Measurements from ENCODE around the gene ZNF783. TPM values are rescaled to one million over a fixed set of nuclear protein-coding genes. Genes with fewer than 3 reads are reported as not detected.
A peak's percentile ranks its signal among the peaks of the same experiment; 100 is the strongest.
"Not testable (repeated sequence)": the region's sequence is repeated elsewhere in the genome, so short reads cannot be mapped to it uniquely, and the experiment has no call there.

The ZNF783 gene
- total and polyA plus RNA-seq, 4 donors: 1.0 to 23.8 (median 15.9) TPM

- ATAC-seq (ENCODE audit: low FRiP score) (no peak), DNase-seq (no peak)
- Histone ChIP-seq H3K9me3 (ENCODE audit: control insufficient read depth, low read length) (no peaks in the 10 kb centered on the region), H3K27ac (ENCODE audit: low read depth in 1 of 2, low read length in 2 of 2) (no peak overlapping the region), H3K36me3 (ENCODE audit: control insufficient read depth in 1 of 2, insufficient read depth in 2 of 2, low read length in 1 of 2) (peaks cover 2 to 3% of the 10 kb centered on the region in 2 donors), H3K4me3 (ENCODE audit: low read length in 2 of 2) (no peak overlapping the region), H3K4me1 (ENCODE audit: control insufficient read depth in 1 of 2, insufficient read depth in 2 of 2, low read length in 2 of 2) (no peaks in the 10 kb centered on the region), H3K27me3 (ENCODE audit: control insufficient read depth in 1 of 2, insufficient read depth in 2 of 2, low read length in 1 of 2) (no peaks in the 10 kb centered on the region)
- intact Hi-C loops (cut with DNase I): no loop called here
- 95% methylated on average over 8 of the region's 8 CpGs for WGBS, 2 donors
Observed at GRCh38 chr7:149267733-149268132, 5.7 kb downstream of the ZNF783 start.

DNA sequence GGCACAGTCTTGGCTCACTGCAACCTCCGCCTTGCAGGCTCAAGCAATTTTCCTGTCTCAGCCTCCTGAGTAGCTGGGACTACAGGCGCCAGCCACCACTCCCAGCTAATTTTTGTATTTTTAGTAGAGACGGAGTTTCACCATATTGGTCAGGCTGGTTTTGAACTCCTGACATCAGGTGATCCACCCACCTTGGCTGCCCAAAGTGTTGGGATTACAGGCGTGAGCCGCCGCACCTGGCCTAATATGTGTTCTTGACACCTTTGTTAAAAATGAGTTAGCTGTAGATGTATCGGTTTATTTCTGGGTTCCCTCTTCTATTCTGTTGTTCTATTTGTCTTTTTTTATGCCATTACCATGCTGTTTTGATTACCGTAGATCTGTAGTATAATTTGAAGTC is 12.4 kb downstream of the ZNF783 start:
- whole genome bisulfite sequencing, 2 donors: 96 to 98% methylated on average over 8 of the region's 8 CpGs
- H3K36me3 ChIP-seq (ENCODE audit: control insufficient read depth in 1 of 2, insufficient read depth in 2 of 2, low read length in 1 of 2); H3K4me3 ChIP-seq (ENCODE audit: low read length in 2 of 2); H3K4me1 ChIP-seq (ENCODE audit: control insufficient read depth in 1 of 2, insufficient read depth in 2 of 2, low read length in 2 of 2); H3K9me3 ChIP-seq (ENCODE audit: control insufficient read depth, low read length); ATAC-seq (ENCODE audit: low FRiP score); H3K27ac ChIP-seq (ENCODE audit: low read depth in 1 of 2, low read length in 2 of 2); H3K27me3 ChIP-seq (ENCODE audit: control insufficient read depth in 1 of 2, insufficient read depth in 2 of 2, low read length in 1 of 2); DNase-seq; intact Hi-C loops (cut with DNase I): not testable (repeated sequence)

DNA sequence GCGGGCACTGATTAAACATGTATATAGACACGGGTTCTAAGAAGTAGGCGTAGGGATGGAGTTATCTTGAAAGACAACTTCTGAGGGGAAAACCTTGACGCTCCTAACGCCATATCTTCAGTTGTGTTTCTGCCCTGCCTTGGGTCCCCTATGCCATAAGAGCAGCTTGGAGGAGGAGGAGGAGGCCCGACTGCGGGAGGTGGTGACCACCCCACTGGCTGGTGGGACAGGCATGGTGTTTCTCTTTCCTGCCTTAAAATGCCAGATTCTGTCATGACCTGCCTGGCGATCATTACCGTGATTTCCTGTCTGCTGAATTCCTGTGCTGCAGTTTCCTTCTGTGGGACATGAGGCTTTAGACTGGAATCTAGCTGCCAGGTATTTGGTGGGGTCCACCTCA is 15.9 kb downstream of the ZNF783 start:
- intact Hi-C loops (cut with DNase I): no loop called here
- 97% methylated on average over 9 of the region's 9 CpGs for WGBS, 2 donors
- no peaks in the 10 kb centered on the region for H3K4me1 ChIP-seq (ENCODE audit: control insufficient read depth in 1 of 2, insufficient read depth in 2 of 2, low read length in 2 of 2)

GRCh38 chr7:149278396-149278795 is 16.4 kb downstream of the ZNF783 start:
- Histone ChIP-seq H3K9me3 (ENCODE audit: control insufficient read depth, low read length) (no peaks in the 10 kb centered on the region), H3K4me3 (ENCODE audit: low read length in 2 of 2) (no peak overlapping the region), H3K27me3 (ENCODE audit: control insufficient read depth in 1 of 2, insufficient read depth in 2 of 2, low read length in 1 of 2) (no peaks in the 10 kb centered on the region), H3K4me1 (ENCODE audit: control insufficient read depth in 1 of 2, insufficient read depth in 2 of 2, low read length in 2 of 2) (no peaks in the 10 kb centered on the region), H3K36me3 (ENCODE audit: control insufficient read depth in 1 of 2, insufficient read depth in 2 of 2, low read length in 1 of 2) (peaks cover 5 to 6% of the 10 kb centered on the region in 2 donors), H3K27ac (ENCODE audit: low read depth in 1 of 2, low read length in 2 of 2) (no peak overlapping the region)
- intact Hi-C loops (cut with DNase I): no loop called here
- peak in 1 of 2 donors; percentile 52 for DNase-seq
- 93 to 94% methylated on average over 11 of the region's 11 CpGs for WGBS, 2 donors
- ATAC-seq (ENCODE audit: low FRiP score): no peak

More for the DNA sequence above, 15.9 kb downstream of the ZNF783 start:
- Histone ChIP-seq H3K27ac (ENCODE audit: low read depth in 1 of 2, low read length in 2 of 2) (no peak overlapping the region), H3K27me3 (ENCODE audit: control insufficient read depth in 1 of 2, insufficient read depth in 2 of 2, low read length in 1 of 2) (no peaks in the 10 kb centered on the region), H3K4me3 (ENCODE audit: low read length in 2 of 2) (no peak overlapping the region), H3K9me3 (ENCODE audit: control insufficient read depth, low read length) (no peaks in the 10 kb centered on the region), H3K36me3 (ENCODE audit: control insufficient read depth in 1 of 2, insufficient read depth in 2 of 2, low read length in 1 of 2) (peaks cover 5 to 6% of the 10 kb centered on the region in 2 donors)
- ATAC-seq (ENCODE audit: low FRiP score) (no peak), DNase-seq (peak in 1 of 2 donors; percentile 55)

DNA sequence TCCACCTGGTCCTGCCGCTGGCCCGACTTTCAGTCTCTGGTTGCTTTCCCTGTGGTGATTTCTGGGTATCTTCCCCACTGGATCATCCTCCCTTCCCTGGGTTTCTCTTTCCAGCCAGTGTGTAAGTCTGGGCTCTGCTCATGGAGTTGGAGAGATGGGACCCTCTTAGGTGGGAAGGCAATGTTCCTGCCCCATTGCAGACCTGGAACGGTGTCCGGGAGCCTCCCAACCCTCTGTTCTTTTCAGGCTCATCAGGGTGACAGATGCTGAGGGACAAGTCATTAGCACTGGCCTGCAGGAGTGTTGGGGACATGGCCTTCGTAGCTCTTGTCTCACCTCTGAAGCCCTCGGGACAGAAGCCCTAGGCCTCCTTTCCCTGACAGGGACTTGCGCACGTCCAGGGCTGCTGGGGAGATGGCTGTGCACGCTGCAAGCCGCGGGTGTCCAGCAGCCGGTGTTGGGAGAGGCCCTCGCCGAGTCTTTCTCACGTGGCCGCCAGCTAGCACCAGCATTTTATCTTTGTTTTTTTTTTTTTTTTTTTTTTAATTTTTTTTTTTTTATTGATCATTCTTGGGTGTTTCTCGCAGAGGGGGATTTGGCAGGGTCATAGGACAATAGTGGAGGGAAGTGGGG is 17.2 kb downstream of the ZNF783 start:
- 92 to 96% methylated on average over 17 of the region's 17 CpGs for WGBS, 2 donors
- Histone ChIP-seq H3K4me1 (ENCODE audit: control insufficient read depth in 1 of 2, insufficient read depth in 2 of 2, low read length in 2 of 2) (no peaks in the 10 kb centered on the region), H3K9me3 (ENCODE audit: control insufficient read depth, low read length) (no peaks in the 10 kb centered on the region), H3K4me3 (ENCODE audit: low read length in 2 of 2) (no peak overlapping the region), H3K36me3 (ENCODE audit: control insufficient read depth in 1 of 2, insufficient read depth in 2 of 2, low read length in 1 of 2) (peaks cover 4 to 6% of the 10 kb centered on the region in 2 donors), H3K27me3 (ENCODE audit: control insufficient read depth in 1 of 2, insufficient read depth in 2 of 2, low read length in 1 of 2) (no peaks in the 10 kb centered on the region), H3K27ac (ENCODE audit: low read depth in 1 of 2, low read length in 2 of 2) (no peak overlapping the region)
- DNase-seq: peak in 1 of 2 donors; percentile 35
- intact Hi-C loops (cut with DNase I): no loop called here
- no peak for ATAC-seq (ENCODE audit: low FRiP score)

DNA sequence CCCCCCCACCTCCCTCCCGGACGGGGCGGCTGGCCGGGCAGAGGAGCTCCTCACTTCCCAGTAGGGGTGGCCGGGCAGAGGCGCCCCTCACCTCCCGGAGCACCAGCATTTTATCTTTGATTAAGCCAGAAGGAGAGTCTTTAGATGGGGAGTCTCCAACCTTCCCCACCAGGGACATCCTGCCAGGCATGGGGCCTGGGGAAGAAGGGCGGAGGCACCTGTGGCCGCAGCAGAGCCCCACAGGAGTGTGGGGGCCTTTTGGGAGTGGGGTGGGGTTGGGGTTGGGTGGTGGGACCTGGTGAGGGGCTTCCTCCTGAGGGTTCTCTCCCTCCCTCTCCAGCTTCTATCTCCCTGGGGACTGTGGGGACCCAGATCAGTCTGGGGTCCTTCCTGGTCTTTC is 18.2 kb downstream of the ZNF783 start:
- intact Hi-C loops (cut with DNase I): loop anchor here in 1 of 2 donors (10.0 kb wide), 2 partner anchors 145 to 215 kb away; partner anchors contain the start of gene ZNF746
- Histone ChIP-seq H3K4me3 (ENCODE audit: low read length in 2 of 2) (no peak overlapping the region), H3K4me1 (ENCODE audit: control insufficient read depth in 1 of 2, insufficient read depth in 2 of 2, low read length in 2 of 2) (no peaks in the 10 kb centered on the region), H3K27ac (ENCODE audit: low read depth in 1 of 2, low read length in 2 of 2) (no peak overlapping the region), H3K27me3 (ENCODE audit: control insufficient read depth in 1 of 2, insufficient read depth in 2 of 2, low read length in 1 of 2) (no peaks in the 10 kb centered on the region), H3K36me3 (ENCODE audit: control insufficient read depth in 1 of 2, insufficient read depth in 2 of 2, low read length in 1 of 2) (peaks cover 0 to 6% of the 10 kb centered on the region in 2 donors), H3K9me3 (ENCODE audit: control insufficient read depth, low read length) (no peaks in the 10 kb centered on the region)
- WGBS, 2 donors: 87 to 96% methylated on average over 5 to 7 of the region's 9 CpGs
- DNase-seq (no peak), ATAC-seq (ENCODE audit: low FRiP score) (no peak)

DNA sequence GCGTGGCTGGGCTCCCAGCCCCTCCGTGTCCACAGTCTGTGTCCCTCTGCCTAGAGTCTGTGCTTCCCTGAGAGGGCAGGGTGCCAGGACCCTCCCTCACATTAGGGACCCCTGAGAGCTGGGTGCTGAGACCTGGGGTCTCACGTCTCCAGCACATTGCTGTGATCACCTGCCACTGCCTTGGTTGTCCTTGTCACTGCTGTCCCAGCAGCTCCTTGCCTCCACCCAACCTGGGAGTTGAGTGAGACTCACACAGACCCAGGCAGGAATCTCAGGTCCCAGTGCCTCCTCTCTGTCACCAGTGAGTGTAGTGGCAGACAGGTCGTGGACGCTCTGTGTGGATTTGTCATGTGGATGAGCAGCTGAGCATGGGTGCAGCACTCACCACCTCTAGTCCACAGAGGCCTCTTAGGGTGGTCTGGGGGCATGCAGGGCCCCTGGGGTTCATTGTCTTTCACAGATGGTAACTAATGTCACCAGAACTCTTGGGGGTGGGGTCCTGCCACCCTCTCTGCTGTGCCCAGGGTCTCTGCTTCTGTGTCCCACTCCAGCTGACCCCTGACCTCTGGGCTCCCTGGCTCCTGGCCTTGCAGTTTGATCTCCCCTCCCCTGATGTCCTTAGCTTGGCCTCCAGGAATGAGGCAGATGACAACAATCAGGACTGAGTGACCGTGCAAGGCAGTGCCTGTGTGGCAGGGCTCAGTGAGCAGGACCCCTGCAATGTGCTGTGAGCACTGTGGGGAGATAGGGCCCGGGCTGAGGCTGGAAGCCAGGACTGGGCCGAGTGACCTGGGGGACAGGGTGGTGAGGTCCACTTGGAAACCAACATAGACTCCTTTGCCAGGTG is 18.9 kb downstream of the ZNF783 start:
- H3K27me3 ChIP-seq (ENCODE audit: control insufficient read depth in 1 of 2, insufficient read depth in 2 of 2, low read length in 1 of 2): no peaks in the 10 kb centered on the region
- WGBS, 2 donors: 89 to 90% methylated on average over 8 of the region's 8 CpGs
- ATAC-seq (ENCODE audit: low FRiP score) (no peak), DNase-seq (peak in 1 of 2 donors; percentile 39)
- peaks cover 0 to 6% of the 10 kb centered on the region in 2 donors for H3K36me3 ChIP-seq (ENCODE audit: control insufficient read depth in 1 of 2, insufficient read depth in 2 of 2, low read length in 1 of 2)
- no peak overlapping the region for H3K27ac ChIP-seq (ENCODE audit: low read depth in 1 of 2, low read length in 2 of 2)
- intact Hi-C loops (cut with DNase I): loop anchor here in 1 of 2 donors (10.0 kb wide), 2 partner anchors 144 to 214 kb away; partner anchors contain the start of gene ZNF746
- no peaks in the 10 kb centered on the region for H3K4me1 ChIP-seq (ENCODE audit: control insufficient read depth in 1 of 2, insufficient read depth in 2 of 2, low read length in 2 of 2)
- H3K9me3 ChIP-seq (ENCODE audit: control insufficient read depth, low read length): no peaks in the 10 kb centered on the region
- H3K4me3 ChIP-seq (ENCODE audit: low read length in 2 of 2): no peak overlapping the region

DNA sequence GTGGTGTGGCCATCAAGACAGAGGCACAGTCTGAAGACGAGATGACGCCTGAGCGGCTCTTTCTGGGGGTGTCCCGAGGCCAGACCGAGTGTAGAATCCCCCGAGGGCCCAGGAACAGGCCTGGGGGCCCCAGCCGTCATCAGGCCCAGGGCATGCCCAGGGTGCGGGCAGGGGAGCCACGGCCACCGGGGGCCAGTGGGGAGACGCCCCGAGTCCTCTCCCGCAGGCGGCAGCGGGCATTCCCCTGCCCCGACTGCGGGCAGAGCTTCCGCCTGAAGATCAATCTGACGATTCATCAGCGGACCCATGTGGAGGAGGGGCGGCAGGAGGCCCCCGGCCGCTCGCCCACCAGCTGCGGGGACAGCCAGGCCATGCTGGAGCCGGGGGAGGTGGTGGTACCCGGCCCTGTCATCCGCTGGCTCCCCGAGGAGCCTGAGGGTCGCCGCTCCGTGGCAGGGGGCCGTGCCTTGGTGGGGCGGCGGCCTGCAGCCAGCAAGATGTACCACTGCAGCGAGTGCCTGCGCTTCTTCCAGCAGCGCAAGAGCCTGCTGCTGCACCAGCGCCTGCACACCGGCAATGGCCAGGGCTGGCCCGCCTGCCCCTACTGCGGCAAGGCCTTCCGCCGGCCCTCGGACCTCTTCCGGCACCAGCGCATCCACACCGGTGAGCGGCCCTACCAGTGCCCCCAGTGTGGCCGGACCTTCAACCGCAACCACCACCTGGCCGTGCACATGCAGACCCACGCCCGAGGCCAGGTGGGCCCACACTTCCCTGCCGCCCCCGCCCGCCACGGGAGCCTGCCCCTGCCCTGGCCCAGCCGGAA is 19.7 kb downstream of the ZNF783 start:
- Histone ChIP-seq H3K27ac (ENCODE audit: low read depth in 1 of 2, low read length in 2 of 2) (no peak overlapping the region), H3K4me3 (ENCODE audit: low read length in 2 of 2) (no peak overlapping the region), H3K27me3 (ENCODE audit: control insufficient read depth in 1 of 2, insufficient read depth in 2 of 2, low read length in 1 of 2) (no peaks in the 10 kb centered on the region), H3K4me1 (ENCODE audit: control insufficient read depth in 1 of 2, insufficient read depth in 2 of 2, low read length in 2 of 2) (no peaks in the 10 kb centered on the region), H3K36me3 (ENCODE audit: control insufficient read depth in 1 of 2, insufficient read depth in 2 of 2, low read length in 1 of 2) (peaks cover 0 to 6% of the 10 kb centered on the region in 2 donors), H3K9me3 (ENCODE audit: control insufficient read depth, low read length) (no peaks in the 10 kb centered on the region)
- DNase-seq (peak in 1 of 2 donors; percentile 74), ATAC-seq (ENCODE audit: low FRiP score) (no peak)
- WGBS, 2 donors: 94 to 96% methylated on average over 51 to 59 of the region's 59 CpGs
- intact Hi-C loops (cut with DNase I): loop anchor here in 1 of 2 donors (10.0 kb wide), 2 partner anchors 143 to 213 kb away; partner anchors contain the start of gene ZNF746
